GM21576 (cell line): ENCODE data around the gene MYOCD.
"Not testable (repeated sequence)": the region's sequence is repeated elsewhere in the genome, so short reads cannot be mapped to it uniquely, and the experiment has no call there.

ENCODE experiments used
- ATAC-seq: cut with Tn5 transposase; IDR thresholded peaks from one replicate; pipeline ENCODE4 v1.9.1; 2021; ENCODE audit warnings: mild to moderate bottlenecking, moderate library complexity; ENCODE audit not compliant: unreplicated experiment

Gene MYOCD

GRCh38 chr17:12665263-12666210 is at the start of gene MYOCD:
Gene MYOCD (plus strand): TSS chr17:12665890. CDS start chr17:12666189, 299 bp downstream.
- no peak for ATAC-seq

GRCh38 chr17:12616161-12616560 is 49.5 kb upstream of the MYOCD start:
- ATAC-seq: no peak

- no peak for ATAC-seq
Observed at GRCh38 chr17:12618557-12618956, 47.1 kb upstream of the MYOCD start.

GRCh38 chr17:12619459-12620199 is 46.1 kb upstream of the MYOCD start:
- no peak for ATAC-seq

- no peak for ATAC-seq
Observed at GRCh38 chr17:12620200-12620720, 45.4 kb upstream of the MYOCD start.

- ATAC-seq: no peak
Observed at GRCh38 chr17:12622726-12623125, 43.0 kb upstream of the MYOCD start.

GRCh38 chr17:12623220-12623848 is 42.4 kb upstream of the MYOCD start:
- ATAC-seq: no peak

GRCh38 chr17:12624211-12624610 is 41.5 kb upstream of the MYOCD start:
- ATAC-seq: no peak

- ATAC-seq: no peak
Observed at GRCh38 chr17:12625092-12625491, 40.6 kb upstream of the MYOCD start.

- no peak for ATAC-seq
Observed at GRCh38 chr17:12627177-12627629, 38.5 kb upstream of the MYOCD start.

- ATAC-seq: no peak
Observed at GRCh38 chr17:12627781-12628451, 37.8 kb upstream of the MYOCD start.

GRCh38 chr17:12631076-12631475 is 34.6 kb upstream of the MYOCD start:
- no peak for ATAC-seq

- ATAC-seq: no peak
Observed at GRCh38 chr17:12632785-12633184, 32.9 kb upstream of the MYOCD start.

- no peak for ATAC-seq
Observed at GRCh38 chr17:12634789-12635414, 30.8 kb upstream of the MYOCD start.

- ATAC-seq: not testable (repeated sequence)
Observed at GRCh38 chr17:12635996-12636395, 29.7 kb upstream of the MYOCD start.

- no peak for ATAC-seq
Observed at GRCh38 chr17:12637015-12637414, 28.7 kb upstream of the MYOCD start.

GRCh38 chr17:12637745-12638651 is 27.7 kb upstream of the MYOCD start:
- no peak for ATAC-seq

- ATAC-seq: no peak
Observed at GRCh38 chr17:12640364-12640763, 25.3 kb upstream of the MYOCD start.

GRCh38 chr17:12641084-12641483 is 24.6 kb upstream of the MYOCD start:
- no peak for ATAC-seq
